ENCODE data around the gene CCNY.
"Not testable (repeated sequence)": the region's sequence is repeated elsewhere in the genome, so short reads cannot be mapped to it uniquely, and the experiment has no call there.

CCNY gene

GRCh38 chr10:35384265-35384868, 48.1 kb downstream of the CCNY start:
- no peak for DNase-seq (ENCODE audit: low read depth in 2 of 2)

GRCh38 chr10:35386594-35387174, 50.4 kb downstream of the CCNY start:
- DNase-seq (ENCODE audit: low read depth in 2 of 2) = no peak

- DNase-seq (ENCODE audit: low read depth in 2 of 2) = no peak
Observed at GRCh38 chr10:35387768-35388167, 51.5 kb downstream of the CCNY start.

GRCh38 chr10:35388197-35388596, 51.9 kb downstream of the CCNY start:
- DNase-seq (ENCODE audit: low read depth in 2 of 2) = no peak

GRCh38 chr10:35388682-35389081, 52.4 kb downstream of the CCNY start:
- DNase-seq (ENCODE audit: low read depth in 2 of 2) = no peak

GRCh38 chr10:35390161-35390840, 54.0 kb downstream of the CCNY start:
- DNase-seq (ENCODE audit: low read depth in 2 of 2) = no peak

GRCh38 chr10:35390843-35391152, 54.5 kb downstream of the CCNY start:
- DNase-seq (ENCODE audit: low read depth in 2 of 2) = no peak

- no peak for DNase-seq (ENCODE audit: low read depth in 2 of 2)
Observed at GRCh38 chr10:35391153-35391953, 55.0 kb downstream of the CCNY start.

GRCh38 chr10:35391954-35392262, 55.6 kb downstream of the CCNY start:
- no peak for DNase-seq (ENCODE audit: low read depth in 2 of 2)

GRCh38 chr10:35392482-35393228, 56.3 kb downstream of the CCNY start:
- DNase-seq (ENCODE audit: low read depth in 2 of 2) = no peak

GRCh38 chr10:35394411-35394851, 58.1 kb downstream of the CCNY start:
- no peak for DNase-seq (ENCODE audit: low read depth in 2 of 2)

GRCh38 chr10:35394934-35395333, 58.6 kb downstream of the CCNY start:
- DNase-seq (ENCODE audit: low read depth in 2 of 2) = no peak

GRCh38 chr10:35396560-35397434, 60.5 kb downstream of the CCNY start:
- no peak for DNase-seq (ENCODE audit: low read depth in 2 of 2)

GRCh38 chr10:35397953-35398352, 61.6 kb downstream of the CCNY start:
- no peak for DNase-seq (ENCODE audit: low read depth in 2 of 2)

- no peak for DNase-seq (ENCODE audit: low read depth in 2 of 2)
Observed at GRCh38 chr10:35398355-35398754, 62.0 kb downstream of the CCNY start.

GRCh38 chr10:35398908-35399307, 62.6 kb downstream of the CCNY start:
- DNase-seq (ENCODE audit: low read depth in 2 of 2) = no peak

- DNase-seq (ENCODE audit: low read depth in 2 of 2) = no peak
Observed at GRCh38 chr10:35399414-35400009, 63.2 kb downstream of the CCNY start.

- DNase-seq (ENCODE audit: low read depth in 2 of 2) = no peak
Observed at GRCh38 chr10:35400595-35401268, 64.4 kb downstream of the CCNY start.

- DNase-seq (ENCODE audit: low read depth in 2 of 2) = not testable (repeated sequence)
Observed at GRCh38 chr10:35403491-35403890, 67.2 kb downstream of the CCNY start.

- not testable (repeated sequence) for DNase-seq (ENCODE audit: low read depth in 2 of 2)
Observed at GRCh38 chr10:35404077-35404476, 67.8 kb downstream of the CCNY start.
